HG03571 (cell line): Measurements from ENCODE around the gene RBMY1E.
"Not testable (repeated sequence)": the region's sequence is repeated elsewhere in the genome, so short reads cannot be mapped to it uniquely, and the experiment has no call there.

ENCODE experiments used
- ATAC-seq: cut with Tn5 transposase; IDR thresholded peaks from one replicate; pipeline ENCODE4 v1.9.1; 2021; ENCODE audit not compliant: unreplicated experiment

Gene RBMY1E

GRCh38 chrY:21917932-21918331 is at the start of gene RBMY1E:
Gene RBMY1E, minus strand, starts transcription at chrY:21918032. Its CDS starts 1,978 bp downstream, at chrY:21916054.
- not testable (repeated sequence) for ATAC-seq

GRCh38 chrY:21894426-21894825 is 23.4 kb downstream of the RBMY1E start, which contains the start of gene RBMY1D:
Gene RBMY1D, minus strand, starts transcription at chrY:21894526. Its CDS starts 2,013 bp downstream, at chrY:21892513.
- ATAC-seq: not testable (repeated sequence)

- peak; percentile 70 for ATAC-seq
These were observed 48.3 kb downstream of the RBMY1E start for GRCh38 chrY:21869407-21870076.
